ENCODE data around the gene ORC4.
"Not testable (repeated sequence)": the region's sequence is repeated elsewhere in the genome, so short reads cannot be mapped to it uniquely, and the experiment has no call there.

Gene ORC4

GRCh38 chr2:148013876-148014275 is 6.7 kb downstream of the ORC4 start:
- DNase-seq: no peak

- not testable (repeated sequence) for DNase-seq
Observed at GRCh38 chr2:148008411-148008810, 12.1 kb downstream of the ORC4 start.

GRCh38 chr2:148007219-148007900 is 13.2 kb downstream of the ORC4 start:
- no peak for DNase-seq

DNA sequence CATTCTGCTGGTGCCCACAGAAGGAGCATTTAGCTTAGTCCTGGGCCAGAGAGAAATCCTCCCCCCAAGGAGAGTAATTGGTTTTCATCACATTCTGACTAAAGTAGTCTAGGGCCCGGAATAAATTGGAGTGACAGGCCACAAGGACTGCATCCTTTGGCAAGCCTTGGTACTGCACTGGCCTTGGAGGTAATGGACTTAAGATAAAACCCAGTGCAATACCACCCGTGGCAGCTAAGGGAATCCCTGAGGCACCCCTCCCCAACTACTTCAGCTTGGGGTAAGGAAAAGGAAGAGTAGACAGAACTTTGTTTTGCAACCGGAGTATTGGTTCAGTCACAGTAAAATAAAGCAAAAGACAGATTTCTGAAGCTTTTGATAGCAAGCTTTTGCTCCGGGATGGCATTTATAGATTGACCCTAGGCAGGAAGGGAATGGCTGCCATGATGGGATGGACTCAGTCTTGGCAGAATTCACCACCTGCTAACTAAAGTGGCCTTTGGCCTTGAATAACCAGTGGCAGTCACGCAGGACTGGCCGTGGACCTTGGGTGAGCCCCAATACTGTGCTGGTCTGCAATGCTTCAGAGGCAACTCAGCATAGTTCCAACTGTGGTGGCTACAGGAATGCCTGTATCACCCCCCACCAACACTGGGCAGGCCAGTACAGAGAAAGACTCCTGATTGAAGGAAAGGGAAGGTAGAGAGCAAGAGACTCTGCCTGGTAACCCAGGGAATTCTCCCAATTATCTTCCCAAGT is 14.1 kb downstream of the ORC4 start:
- no peak for DNase-seq

- DNase-seq: not testable (repeated sequence)
Observed at GRCh38 chr2:148002420-148002819, 18.1 kb downstream of the ORC4 start.

DNA sequence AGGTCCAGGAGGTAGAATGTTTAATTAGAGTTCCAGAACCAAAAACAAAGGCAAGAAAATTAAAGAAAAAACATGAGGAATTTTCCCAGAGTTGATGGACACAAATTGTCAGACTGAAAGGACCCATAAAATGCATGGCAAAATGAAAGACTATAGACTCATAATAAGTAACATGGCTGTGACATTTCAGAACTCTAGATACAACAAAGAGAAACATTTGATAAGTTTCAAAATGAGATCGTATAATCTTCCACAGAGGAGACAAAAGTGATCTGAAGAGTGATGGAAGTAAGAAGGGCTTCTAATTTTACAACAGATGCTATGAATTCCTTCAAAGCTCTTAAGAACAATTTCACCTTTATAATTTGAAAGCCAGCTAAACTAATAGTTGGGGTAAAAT is 20.4 kb downstream of the ORC4 start:
- DNase-seq: no peak

DNA sequence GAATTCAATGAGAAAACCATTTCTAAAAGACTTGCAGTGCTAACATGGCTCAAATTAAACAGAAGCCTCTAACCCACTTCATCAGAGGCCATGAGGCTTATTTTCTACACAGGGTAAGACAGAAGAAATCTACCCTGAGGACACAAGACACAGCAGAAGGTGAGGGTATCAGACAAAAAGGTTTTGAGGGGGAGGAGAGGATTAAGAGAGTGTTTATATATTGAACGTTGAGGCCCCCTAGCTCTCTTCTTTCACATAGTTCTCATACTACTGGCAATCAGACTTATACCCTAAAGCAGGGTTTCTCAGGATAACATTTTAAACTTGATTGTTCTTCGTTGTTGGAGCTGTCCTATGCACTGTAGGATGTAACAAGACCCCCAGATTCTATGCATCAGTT is 21.4 kb downstream of the ORC4 start:
- no peak for DNase-seq

- no peak for DNase-seq
Observed at GRCh38 chr2:147998203-147998602, 22.3 kb downstream of the ORC4 start.

GRCh38 chr2:147996828-147997227 is 23.7 kb downstream of the ORC4 start:
- no peak for DNase-seq

- not testable (repeated sequence) for DNase-seq
Observed at GRCh38 chr2:147994965-147995364, 25.6 kb downstream of the ORC4 start.

DNA sequence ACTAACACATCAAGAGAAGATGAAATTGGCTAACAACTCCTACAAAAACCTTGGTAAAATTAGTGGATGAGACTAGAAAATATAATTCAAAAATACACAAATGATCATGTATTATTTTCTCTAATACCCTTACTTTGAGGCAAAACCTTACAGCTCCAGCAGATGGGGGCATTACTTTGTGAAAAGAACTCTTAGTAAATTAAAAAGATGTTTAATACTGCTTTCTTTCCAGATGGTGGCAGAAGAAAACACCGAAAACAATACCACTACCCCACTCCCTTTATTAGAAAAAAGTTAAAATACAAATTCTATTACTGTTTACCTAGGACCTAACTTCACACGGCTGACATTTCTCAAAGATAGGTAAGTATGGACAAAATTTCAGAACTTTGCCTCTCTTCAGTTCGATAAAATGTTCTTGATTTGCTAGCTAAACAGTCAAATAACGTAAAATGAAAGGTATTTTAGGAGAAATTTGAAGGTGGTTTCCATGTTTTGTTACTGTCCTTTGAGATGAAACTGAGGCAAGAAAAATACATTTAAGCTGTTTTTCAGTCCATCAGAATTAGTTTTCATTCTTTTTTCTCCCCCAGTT is 30.6 kb downstream of the ORC4 start:
- DNase-seq: no peak

GRCh38 chr2:147989102-147989501 is 31.4 kb downstream of the ORC4 start:
- DNase-seq: no peak

DNA sequence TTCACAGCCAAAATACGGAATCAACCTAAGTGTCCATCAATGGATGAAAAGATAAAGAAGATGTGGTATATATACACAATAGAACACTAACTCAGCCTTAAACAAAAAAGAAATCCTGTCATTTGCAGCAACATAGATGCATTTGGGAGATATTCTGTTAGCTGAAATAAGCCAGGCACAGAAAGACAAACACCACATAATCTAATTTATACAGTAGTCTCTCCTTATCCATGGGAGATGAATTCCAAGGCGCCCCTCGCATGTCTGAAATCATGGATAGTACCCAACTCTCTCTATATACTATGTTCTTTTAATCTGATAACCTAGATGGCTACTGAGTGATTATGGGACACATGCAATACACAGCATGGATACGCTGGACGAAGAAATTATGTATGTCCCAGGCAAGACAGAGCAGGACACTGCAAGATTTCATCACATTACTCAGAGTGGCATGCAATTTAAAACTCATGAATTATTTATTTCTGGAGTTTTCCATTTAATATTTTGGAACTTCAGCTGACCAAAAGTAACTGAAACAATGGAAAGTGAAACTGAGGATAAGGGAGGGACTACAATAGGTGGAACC is 39.5 kb downstream of the ORC4 start:
- DNase-seq: no peak

- no peak for DNase-seq
Observed at GRCh38 chr2:147977679-147978078, 42.9 kb downstream of the ORC4 start.

GRCh38 chr2:147976102-147976501 is 44.4 kb downstream of the ORC4 start:
- no peak for DNase-seq

DNA sequence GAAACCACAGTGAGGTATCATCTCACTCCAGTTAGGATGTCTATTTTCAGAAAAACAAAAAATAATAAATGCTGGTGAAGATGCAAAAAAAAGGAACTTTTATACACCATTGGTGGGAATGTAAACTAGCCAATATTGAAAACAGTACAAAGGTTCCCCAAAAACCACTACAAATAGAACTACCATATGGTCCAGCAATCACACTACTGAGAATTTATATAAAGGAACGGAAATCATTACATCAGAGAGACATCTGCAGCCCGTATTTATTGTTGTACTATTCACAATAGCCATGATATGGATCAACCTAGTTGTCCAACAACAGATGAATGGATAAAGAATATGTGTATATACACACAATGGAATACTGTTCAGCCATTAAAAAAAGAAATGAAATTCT is 52.0 kb downstream of the ORC4 start:
- DNase-seq: no peak

DNA sequence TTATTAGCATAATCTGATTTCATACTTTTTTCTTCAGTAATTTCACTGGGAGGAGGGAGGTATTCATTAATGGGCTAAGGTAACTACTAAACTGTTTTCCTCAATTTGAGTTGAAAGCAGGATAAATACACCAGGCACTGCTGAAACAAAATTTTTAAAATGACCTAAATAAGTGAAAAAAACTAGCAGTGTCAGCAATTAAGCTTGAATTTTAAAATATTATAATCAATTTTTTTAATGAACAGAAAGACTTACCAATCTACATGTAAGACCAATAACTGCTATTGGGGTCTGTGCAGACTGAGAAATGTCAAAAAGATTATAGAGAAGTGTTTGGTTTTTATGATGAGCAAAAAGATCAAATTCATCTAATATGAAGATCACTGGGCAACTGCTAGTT is 68.4 kb downstream of the ORC4 start:
- DNase-seq: no peak

DNA sequence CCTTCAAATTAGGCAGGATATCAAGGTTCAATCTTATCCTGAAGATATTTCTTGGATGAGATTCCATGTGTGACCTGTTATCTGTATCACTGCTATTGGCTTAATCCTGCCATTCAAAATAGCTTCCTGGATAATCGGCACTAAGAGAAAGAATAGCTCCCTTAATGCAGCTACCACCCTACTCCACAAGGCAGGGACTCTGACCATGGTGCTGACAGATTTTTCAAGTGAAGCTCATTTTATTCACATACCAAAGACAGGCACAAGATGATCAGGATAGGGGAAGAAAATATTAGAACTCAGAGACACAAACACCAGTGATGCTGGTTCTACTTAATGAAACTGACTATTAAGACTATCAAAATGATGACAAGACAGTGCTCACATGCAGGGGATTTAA is 74.9 kb downstream of the ORC4 start:
- DNase-seq: no peak

GRCh38 chr2:147939313-147939712 is 81.2 kb downstream of the ORC4 start:
- DNase-seq: no peak

- no peak for DNase-seq
Observed at GRCh38 chr2:147937744-147938349, 82.7 kb downstream of the ORC4 start.

DNA sequence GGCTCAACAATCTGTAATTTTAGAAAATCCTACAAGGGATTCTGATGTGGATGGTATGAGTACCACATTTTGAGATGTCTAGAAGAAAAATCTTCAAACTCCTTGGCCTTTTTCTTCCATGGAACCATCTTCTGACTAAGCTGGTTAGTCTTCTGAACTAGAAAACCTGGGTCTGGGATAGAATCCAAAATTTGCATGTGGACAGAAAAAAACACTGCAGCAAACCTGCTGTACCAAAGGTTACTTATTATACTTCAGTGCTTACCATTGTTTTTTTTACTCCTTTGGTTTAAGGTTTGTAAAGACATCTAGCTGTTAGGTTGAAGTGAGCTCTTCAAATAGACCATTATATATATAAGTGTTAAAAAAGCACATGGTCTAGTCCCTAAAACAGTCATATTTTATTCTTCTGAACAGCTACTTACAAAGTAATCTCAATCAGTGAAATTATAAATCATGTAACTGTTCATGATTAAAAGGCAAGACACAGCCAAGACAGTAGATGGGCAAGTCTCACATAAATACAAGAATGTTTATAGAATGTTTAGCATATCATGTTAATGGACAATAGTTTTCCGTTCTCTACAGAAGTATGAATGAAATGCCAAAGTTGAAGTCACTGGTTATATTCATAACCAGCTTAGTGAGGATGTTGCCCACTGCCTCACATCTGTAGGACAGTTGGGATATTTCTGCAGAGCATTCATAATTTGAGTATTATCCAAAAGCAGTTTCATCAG is 85.5 kb downstream of the ORC4 start:
- DNase-seq: no peak

GRCh38 chr2:147933931-147934330 is 86.6 kb downstream of the ORC4 start:
- no peak for DNase-seq
